Measurements from ENCODE around the gene LHX4.

LHX4 gene

DNA sequence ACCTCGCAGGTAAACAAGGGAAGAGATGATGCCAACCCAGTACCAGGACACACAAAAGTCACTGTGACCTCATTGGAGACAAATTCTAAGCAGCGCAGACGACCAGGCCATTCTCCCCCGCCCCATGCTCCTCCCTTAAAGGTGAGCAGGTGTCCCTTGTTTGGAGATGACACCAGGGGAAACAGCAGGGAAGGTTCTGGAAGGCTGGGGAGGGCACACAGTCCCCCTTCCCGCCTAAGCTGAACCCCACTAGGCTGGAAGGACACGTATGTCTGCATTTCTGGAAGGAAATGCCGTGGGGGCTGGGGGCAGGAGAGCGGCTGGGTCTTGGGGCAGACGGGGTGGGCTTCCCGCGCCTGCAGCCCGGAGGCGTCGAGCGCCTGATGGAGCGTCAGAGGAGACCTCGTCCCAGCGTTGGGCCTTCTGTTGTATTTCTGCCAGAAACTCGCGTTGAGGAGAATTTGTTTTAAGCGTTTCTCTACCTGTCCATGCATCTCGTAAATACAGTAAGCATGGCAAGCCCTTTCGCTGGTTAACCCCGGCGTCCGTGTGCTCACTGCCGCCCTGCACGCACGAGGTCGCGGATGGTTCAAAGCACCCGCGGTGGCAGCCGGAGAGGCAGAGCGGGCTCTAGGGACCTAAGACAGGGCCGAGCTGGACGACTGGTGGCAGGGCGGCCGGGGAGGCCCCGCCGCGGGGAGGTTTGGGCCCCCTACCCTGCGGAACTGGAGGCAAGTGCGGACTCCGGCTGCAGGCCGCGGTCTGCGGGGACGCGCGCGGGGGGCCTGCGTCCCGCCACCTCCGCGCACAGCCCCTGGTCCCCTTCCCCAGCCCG is 1.2 kb upstream of the LHX4 start:
- DNase-seq: no peak

GRCh38 chr1:180230416-180230790 is 339 bp downstream of the LHX4 start:
- peak in 1 of 6 experiments; percentile 26 for DNase-seq

- peak in 1 of 6 experiments; percentile 20 for DNase-seq
Measured at GRCh38 chr1:180230791-180231505, 884 bp downstream of the LHX4 start.

DNA sequence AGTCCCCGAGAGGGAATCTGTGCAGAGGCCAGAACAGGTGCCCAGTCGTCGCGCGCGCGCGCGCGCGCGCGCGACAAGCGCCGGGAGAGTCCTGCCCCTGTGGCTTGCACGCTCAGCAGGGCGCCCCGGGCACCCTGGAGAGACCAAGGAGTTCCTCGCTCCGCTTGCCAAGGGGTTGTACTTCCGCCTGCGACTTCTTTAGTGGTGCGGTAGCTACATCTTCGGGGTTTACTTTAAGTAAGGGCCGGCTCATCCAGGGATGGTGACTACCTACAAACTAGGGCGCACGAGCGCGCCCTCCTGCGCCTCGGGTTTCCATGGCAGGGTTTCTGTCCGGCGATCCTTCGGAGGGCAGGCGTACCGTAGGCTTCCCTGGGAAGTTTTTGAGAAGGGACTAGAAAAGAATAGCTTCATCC is 1.4 kb downstream of the LHX4 start:
- DNase-seq: peak in 1 of 6 experiments; percentile 20

DNA sequence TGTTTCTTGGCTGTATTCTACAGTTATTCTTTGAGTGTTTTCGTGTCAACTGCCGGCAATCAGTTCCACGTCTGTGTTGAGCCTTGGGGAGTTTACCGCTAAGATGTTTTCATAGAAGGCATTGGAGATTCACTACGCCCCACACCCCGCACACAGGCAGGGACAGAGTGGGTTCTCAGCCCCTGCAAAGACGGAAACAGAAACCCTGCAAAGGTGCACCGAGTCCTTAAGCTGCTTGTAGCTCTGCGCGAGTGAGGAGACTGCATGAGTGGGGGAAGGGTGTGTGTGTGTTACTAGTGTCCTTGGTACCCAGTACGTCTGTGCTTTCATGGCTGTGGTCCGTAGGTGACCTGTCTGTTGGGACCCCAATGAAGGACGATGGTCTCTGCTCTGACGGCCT is 1.9 kb downstream of the LHX4 start:
- DNase-seq: no peak

GRCh38 chr1:180232521-180233043 is 2.5 kb downstream of the LHX4 start:
- DNase-seq: no peak

DNA sequence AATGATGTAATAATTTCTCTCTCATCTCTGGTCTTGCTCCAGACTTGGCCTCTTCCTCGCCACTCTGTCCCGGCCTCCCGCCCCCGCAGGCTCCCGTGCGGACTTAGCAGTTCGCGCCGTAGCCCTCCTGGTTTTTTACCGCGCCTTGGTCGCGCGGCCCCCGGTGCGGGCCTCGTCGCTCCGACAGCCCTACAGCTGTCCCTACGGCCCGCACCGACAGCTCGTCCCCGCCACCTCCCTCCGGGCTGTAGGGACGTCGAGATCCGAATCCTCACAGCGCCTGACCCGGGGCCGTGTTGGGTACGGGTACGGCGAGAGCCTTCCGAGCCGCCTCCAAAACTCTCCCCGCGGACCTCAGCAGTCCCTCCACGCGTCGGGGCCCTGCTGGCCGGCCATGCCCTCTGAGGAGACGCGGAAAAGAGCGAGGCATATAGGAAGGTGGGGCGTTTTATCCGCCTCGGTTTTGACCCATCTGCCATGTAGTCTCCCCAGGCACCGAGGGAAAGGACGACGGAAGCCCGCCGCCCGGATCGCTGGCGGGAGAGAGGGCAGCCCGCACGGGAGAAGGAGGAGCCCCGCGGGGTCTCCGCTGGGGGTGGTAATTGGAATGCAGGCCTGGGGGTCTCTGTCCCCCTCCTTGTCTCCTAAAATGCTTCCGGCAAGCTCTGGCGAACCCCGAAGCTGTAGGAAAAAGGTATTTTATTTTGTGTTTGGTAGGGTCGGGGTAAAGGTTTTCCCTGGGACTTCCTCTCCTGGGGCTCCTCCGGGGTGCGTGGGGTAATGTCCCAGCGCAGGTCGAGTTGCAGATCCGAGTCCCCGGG is 3.3 kb downstream of the LHX4 start:
- DNase-seq: no peak

DNA sequence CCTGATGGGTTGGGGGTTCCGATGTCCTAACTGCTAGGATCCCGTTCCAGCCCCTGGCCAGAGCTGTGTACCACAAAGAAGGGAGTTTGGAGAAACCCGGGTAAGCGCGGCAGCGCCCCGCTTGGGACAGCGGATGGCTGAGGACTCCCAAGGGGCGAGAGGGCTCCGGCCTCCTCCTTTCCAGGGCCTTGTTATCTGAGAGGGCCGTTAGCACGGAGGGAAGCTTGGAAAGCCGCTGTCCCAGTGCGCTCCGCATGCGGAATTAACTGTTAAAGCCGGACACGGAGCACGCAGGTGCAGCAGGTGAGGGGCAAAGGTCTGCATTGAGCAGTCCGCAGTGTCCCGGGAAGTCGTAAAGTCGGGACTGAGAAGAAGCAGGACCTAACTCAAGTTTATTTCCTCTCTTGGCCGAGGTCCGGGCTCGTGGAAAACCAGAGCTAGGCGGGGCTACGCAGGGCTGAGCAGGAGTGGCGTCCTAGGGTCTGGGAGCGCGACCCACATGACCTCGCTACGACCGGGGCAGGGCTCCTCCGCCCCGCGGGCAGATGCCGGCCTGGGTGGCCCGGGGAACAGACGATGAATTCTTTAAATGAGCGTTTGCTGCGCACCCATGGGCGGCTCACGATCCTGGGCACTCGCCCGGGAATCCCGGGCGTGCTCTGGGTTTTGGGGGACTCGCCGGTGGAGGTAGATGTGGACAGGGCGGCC is 4.5 kb downstream of the LHX4 start:
- DNase-seq: peak in 1 of 6 experiments; percentile 5

- DNase-seq: no peak
Measured at GRCh38 chr1:180235077-180235501, 5.0 kb downstream of the LHX4 start.

DNA sequence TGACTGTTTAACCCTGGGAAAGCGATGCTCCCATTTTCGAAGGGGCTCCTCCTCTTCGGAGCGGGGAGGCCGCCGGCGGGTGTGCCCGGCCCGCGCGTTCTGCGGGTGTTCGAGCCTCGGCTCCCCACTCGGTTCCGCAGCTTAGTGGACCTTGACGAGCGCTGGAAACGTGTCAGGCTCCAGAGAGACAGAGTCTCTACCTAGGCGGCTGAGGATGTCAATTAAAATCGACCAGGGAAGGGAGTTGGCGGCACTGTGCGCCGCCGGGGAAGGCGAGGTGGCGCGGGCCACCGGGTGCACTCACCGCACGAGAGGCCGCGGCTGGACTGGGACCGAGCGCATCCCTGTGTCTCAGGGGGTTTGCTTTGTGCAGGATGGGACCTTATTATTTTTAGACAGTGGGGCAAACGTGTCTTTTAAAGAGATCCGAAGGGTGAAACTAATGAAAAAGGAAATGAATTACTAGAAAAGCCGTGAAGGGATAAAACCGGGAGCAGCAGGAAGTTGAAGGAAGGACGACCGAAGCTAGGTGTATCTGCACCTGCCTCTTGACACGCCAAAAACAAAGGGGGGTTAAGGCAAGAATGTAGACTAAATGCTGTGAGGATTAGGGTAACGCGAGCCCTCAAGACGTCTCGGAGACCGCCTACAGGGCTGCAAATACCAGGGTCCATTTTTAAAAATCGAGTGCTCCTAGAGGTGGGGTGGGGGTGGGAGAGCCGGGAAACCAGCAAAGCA is 5.6 kb downstream of the LHX4 start:
- no peak for DNase-seq

GRCh38 chr1:180236698-180237509 is 6.8 kb downstream of the LHX4 start:
- no peak for DNase-seq

GRCh38 chr1:180237869-180238476 is 7.9 kb downstream of the LHX4 start:
- DNase-seq: no peak

GRCh38 chr1:180238675-180239074 is 8.6 kb downstream of the LHX4 start:
- no peak for DNase-seq

- no peak for DNase-seq
Measured at GRCh38 chr1:180239145-180240096, 9.4 kb downstream of the LHX4 start.

GRCh38 chr1:180241716-180242544 is 11.9 kb downstream of the LHX4 start:
- DNase-seq: no peak

GRCh38 chr1:180243517-180244221 is 13.6 kb downstream of the LHX4 start:
- no peak for DNase-seq

GRCh38 chr1:180244840-180245239 is 14.8 kb downstream of the LHX4 start:
- no peak for DNase-seq

Measured in stimulated activated naive CD4-positive, alpha-beta T cell (primary cell).